GM23338 (cell line): ENCODE data around the gene EYA4. TPM values are rescaled to one million over a fixed set of nuclear protein-coding genes. Genes with fewer than 3 reads are reported as not detected.

Experiments used
- ATAC-seq: fragments of 200-7000 bp; cut with Tn5 transposase; 3 replicates; pipeline ENCODE4 v1.9.1; 2020
- DNase-seq: peaks from one replicate; pipeline ENCODE4 v3.0.0-alpha.2; 2015; ENCODE audit warnings: low spot score
- H2AFZ ChIP-seq: fragments of 200-600 bp; sonication (generic); 2 replicates; pipeline ENCODE4 v1.8.0; 2016; ENCODE audit warnings: antibody characterized with exemption, mild to moderate bottlenecking, moderate library complexity
- H3F3A ChIP-seq: fragments of 200-600 bp; sonication (generic); replicated peaks from 2 replicates; pipeline ENCODE4 v1.8.0; 2017; ENCODE audit warnings: antibody characterized with exemption, mixed run types, low read depth
- H3K27ac ChIP-seq: fragments of 200-600 bp; sonication (generic); 2 replicates; pipeline ENCODE4 v1.6.1; 2016; ENCODE audit warnings: low read depth
- H3K27me3 ChIP-seq: fragments of 200-600 bp; sonication (generic); 2 replicates; pipeline ENCODE4 v1.8.0; 2016; ENCODE audit warnings: mild to moderate bottlenecking, mixed run types, moderate library complexity; ENCODE audit not compliant: insufficient read depth
- H3K36me3 ChIP-seq: fragments of 200-600 bp; sonication (generic); 2 replicates; pipeline ENCODE4 v1.8.0; 2016; ENCODE audit warnings: mild to moderate bottlenecking; ENCODE audit not compliant: insufficient read depth
- H3K4me1 ChIP-seq: fragments of 200-600 bp; sonication (generic); 2 replicates; pipeline ENCODE4 v1.8.0; 2016; ENCODE audit warnings: mild to moderate bottlenecking, moderate library complexity; ENCODE audit not compliant: insufficient read depth
- H3K4me2 ChIP-seq: fragments of 200-600 bp; sonication (generic); 2 replicates; pipeline ENCODE4 v1.7.1; 2017; ENCODE audit warnings: mixed run types
- H3K4me3 ChIP-seq: fragments of 200-600 bp; sonication (generic); 2 replicates; pipeline ENCODE4 v1.6.1; 2016; ENCODE audit warnings: mixed run types
- H3K79me2 ChIP-seq: fragments of 200-600 bp; sonication (generic); replicated peaks from 2 replicates; pipeline ENCODE4 v1.8.0; 2017; ENCODE audit warnings: mild to moderate bottlenecking; ENCODE audit not compliant: insufficient read depth
- H3K9me2 ChIP-seq: fragments of 200-600 bp; sonication (generic); 2 replicates; pipeline ENCODE4 v1.8.0; 2017; ENCODE audit not compliant: insufficient read depth
- H4K20me1 ChIP-seq: fragments of 200-600 bp; sonication (generic); replicated peaks from 2 replicates; pipeline ENCODE4 v1.8.0; 2017; ENCODE audit warnings: mild to moderate bottlenecking; ENCODE audit not compliant: insufficient read depth
- H3K27ac Mint-ChIP-seq: 2 replicates; pipeline ENCODE4 v1.8.0; 2020; ENCODE audit warnings: inconsistent platforms, mild to moderate bottlenecking, moderate library complexity, mixed read lengths
- H3K27me3 Mint-ChIP-seq: 3 replicates; pipeline ENCODE4 v1.8.0; 2022; ENCODE audit warnings: low read depth, mild to moderate bottlenecking, moderate library complexity, mixed read lengths, inconsistent platforms; ENCODE audit not compliant: insufficient read depth, poor library complexity
- H3K36me3 Mint-ChIP-seq: 3 replicates; pipeline ENCODE4 v1.8.0; 2021; ENCODE audit warnings: low read depth, mild to moderate bottlenecking, inconsistent platforms, moderate library complexity, mixed read lengths
- H3K4me1 Mint-ChIP-seq: 3 replicates; pipeline ENCODE4 v1.8.0; 2020; ENCODE audit warnings: mild to moderate bottlenecking, inconsistent platforms, mixed read lengths
- H3K4me3 Mint-ChIP-seq: 3 replicates; pipeline ENCODE4 v1.8.0; 2021; ENCODE audit warnings: moderate library complexity, mild to moderate bottlenecking, inconsistent platforms, mixed read lengths
- H3K9me3 Mint-ChIP-seq: 3 replicates; pipeline ENCODE4 v1.8.0; 2020; ENCODE audit warnings: moderate library complexity, mild to moderate bottlenecking, inconsistent platforms, mixed read lengths
- CREB1 ChIP-seq: fragments of 250-450 bp; sonication (Bioruptor Pico); IDR thresholded peaks from 2 replicates; pipeline ENCODE4 v1.5.0; 2020; ENCODE audit warnings: low read depth, mild to moderate bottlenecking, moderate library complexity
- CTCF ChIP-seq, 2 experiments: fragments of 200-600 bp in 1 of 2; sonication (generic) in 1 of 2; conservative IDR thresholded peaks; 2 replicates each; pipeline versions ENCODE4 v1.5.1 to v1.6.1; 2016 to 2017; ENCODE audit warnings: antibody characterized with exemption in 2 of 2, low read depth in 2 of 2, mild to moderate bottlenecking in 2 of 2, moderate library complexity in 1 of 2
- ETS1 ChIP-seq: IDR thresholded peaks from 2 replicates; pipeline ENCODE4 v1.6.1; 2016; ENCODE audit warnings: antibody characterized with exemption
- EZH2 ChIP-seq: fragments of 200-600 bp; sonication (generic); IDR thresholded peaks from one replicate; pipeline ENCODE4 v1.8.0; 2017; ENCODE audit warnings: antibody characterized with exemption, mild to moderate bottlenecking, low read depth; ENCODE audit not compliant: unreplicated experiment
- EZH2phosphoT487 ChIP-seq: fragments of 200-600 bp; sonication (generic); IDR thresholded peaks from one replicate; pipeline ENCODE4 v1.8.1; 2018; ENCODE audit warnings: antibody characterized with exemption; ENCODE audit not compliant: unreplicated experiment
- JUNB ChIP-seq: IDR thresholded peaks from one replicate; pipeline ENCODE4 v1.6.1; 2016; ENCODE audit warnings: antibody characterized with exemption; ENCODE audit not compliant: unreplicated experiment
- NANOG ChIP-seq: IDR thresholded peaks from 2 replicates; pipeline ENCODE4 v1.6.1; 2016; ENCODE audit warnings: antibody characterized with exemption, borderline replicate concordance
- POLR2AphosphoS5 ChIP-seq: IDR thresholded peaks from 2 replicates; pipeline ENCODE4 v1.6.1; 2016; ENCODE audit warnings: antibody characterized with exemption, low read depth
- REST ChIP-seq: IDR thresholded peaks from one replicate; pipeline ENCODE4 v1.6.1; 2018; ENCODE audit warnings: antibody characterized with exemption; ENCODE audit not compliant: unreplicated experiment
- STAT1 ChIP-seq: IDR thresholded peaks from one replicate; pipeline ENCODE4 v1.6.1; 2016; ENCODE audit warnings: antibody characterized with exemption; ENCODE audit not compliant: unreplicated experiment
- ZNF114 ChIP-seq: fragments of 250-450 bp; sonication (Bioruptor Pico); IDR thresholded peaks from 2 replicates; pipeline ENCODE4 v1.5.0; 2020; ENCODE audit warnings: mild to moderate bottlenecking, moderate library complexity
- ZNF331 ChIP-seq: fragments of 250-450 bp; sonication (Bioruptor Pico); IDR thresholded peaks from 2 replicates; pipeline ENCODE4 v1.5.0; 2020; ENCODE audit warnings: low read depth, mild to moderate bottlenecking, moderate library complexity
- ZNF462 ChIP-seq: fragments of 250-450 bp; sonication (Bioruptor Pico); IDR thresholded peaks from 2 replicates; pipeline ENCODE4 v1.5.0; 2020; ENCODE audit warnings: mild to moderate bottlenecking, moderate library complexity
- polyA plus RNA-seq: library from polyadenylated mRNA; unstranded; fragments of >200 nt; fragmentation: Nextera tagmentation; extraction: Ambion mirVana; gene quantifications from 2 replicates; pipeline ENCODE4 v1.2.1, GENCODE V29; 2016
- total RNA-seq: library from RNA; depleted of rRNA; stranded (reverse); fragments of >200 nt; shearing (Covaris generic); gene quantifications from 2 replicates; pipeline ENCODE4 v1.2.3, GENCODE V29; 2014

The EYA4 gene
- total and polyA plus RNA-seq, 2 experiments from 2014 or later, result 0.05 to 0.21 TPM

- Histone ChIP-seq H3K36me3 (no peaks in the 10 kb centered on the region), H3K27me3 (no peaks in the 10 kb centered on the region), H3K27ac (no peak overlapping the region), H3K79me2 (no peaks in the 10 kb centered on the region), H3K9me2 (0 out of 2 replicates have a peak, but pooled peaks cover 2% of the 10 kb centered on the region), H3F3A (no peaks in the 10 kb centered on the region), H3K4me3 (no peak overlapping the region), H2AFZ (no peak overlapping the region; the same call in 1 of the 2 replicates), H3K4me2 (no peak overlapping the region), H3K4me1 (no peaks in the 10 kb centered on the region), H4K20me1 (no peaks in the 10 kb centered on the region)
- TF ChIP-seq JUNB (no peak), POLR2AphosphoS5 (no peak), NANOG (no peak), CREB1 (no peak), ZNF462 (CRISPR knock-in tag) (no peak), ZNF331 (CRISPR knock-in tag) (no peak), CTCF (conservative IDR thresholded peaks at IDR 0.05; ENCODE audit: low read depth in 2 of 2) (no peak), REST (no peak), EZH2phosphoT487 (no peak), ETS1 (no peak), EZH2 (no peak), ZNF114 (no peak), STAT1 (no peak)
- Mint-ChIP-seq H3K27ac (no peak overlapping the region), H3K4me1 (no peaks in the 10 kb centered on the region), H3K4me3 (no peak overlapping the region), H3K27me3 (no peaks in the 10 kb centered on the region), H3K9me3 (no peaks in the 10 kb centered on the region; the same call in 2 of the 3 replicates), H3K36me3 (no peaks in the 10 kb centered on the region)
- DNase-seq (no peak), ATAC-seq (no peak)
Observed at GRCh38 chr6:133502441-133503335, 261.5 kb downstream of the EYA4 start.
